AG09309 (cell line): ENCODE measurements around the gene THBS2.

Experiments
- DNase-seq: peaks from one replicate; pipeline ENCODE4 v3.0.0-alpha.2; 2010; ENCODE audit warnings: low read depth
- H3K4me3 ChIP-seq: 2 replicates; pipeline ENCODE4 v1.5.1; 2011; ENCODE audit warnings: mild to moderate bottlenecking, low read depth, low read length, moderate library complexity; ENCODE audit not compliant: control insufficient read depth
- TF ChIP-seq, protein P1 (sequence below): IDR thresholded peaks from 2 replicates; pipeline ENCODE4 v1.5.1; 2011; ENCODE audit warnings: mild to moderate bottlenecking, low read depth, low read length, inconsistent platforms; ENCODE audit not compliant: insufficient read depth, control insufficient read depth; ENCODE audit errors: missing control alignments

The THBS2 gene

DNA sequence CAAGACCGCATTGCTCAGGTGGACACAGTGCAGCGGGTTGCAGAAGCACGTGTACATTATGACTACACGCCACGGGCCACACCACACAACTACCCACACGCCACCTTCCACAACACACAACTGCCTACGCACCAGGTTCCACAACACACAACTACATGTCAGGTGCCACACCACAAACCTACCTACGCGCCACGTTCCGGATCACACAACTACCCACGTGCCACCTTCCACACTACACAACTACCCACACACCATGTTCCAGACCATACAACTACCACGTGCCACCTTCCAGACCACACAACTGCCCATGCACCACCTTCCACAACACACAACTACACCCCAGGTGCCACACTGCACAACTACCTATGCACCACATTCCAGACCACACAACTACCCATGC, 20.5 kb downstream of the THBS2 start:
- no peak overlapping the region for H3K4me3 ChIP-seq
- no peak for DNase-seq
- TF ChIP-seq, protein P1, sequence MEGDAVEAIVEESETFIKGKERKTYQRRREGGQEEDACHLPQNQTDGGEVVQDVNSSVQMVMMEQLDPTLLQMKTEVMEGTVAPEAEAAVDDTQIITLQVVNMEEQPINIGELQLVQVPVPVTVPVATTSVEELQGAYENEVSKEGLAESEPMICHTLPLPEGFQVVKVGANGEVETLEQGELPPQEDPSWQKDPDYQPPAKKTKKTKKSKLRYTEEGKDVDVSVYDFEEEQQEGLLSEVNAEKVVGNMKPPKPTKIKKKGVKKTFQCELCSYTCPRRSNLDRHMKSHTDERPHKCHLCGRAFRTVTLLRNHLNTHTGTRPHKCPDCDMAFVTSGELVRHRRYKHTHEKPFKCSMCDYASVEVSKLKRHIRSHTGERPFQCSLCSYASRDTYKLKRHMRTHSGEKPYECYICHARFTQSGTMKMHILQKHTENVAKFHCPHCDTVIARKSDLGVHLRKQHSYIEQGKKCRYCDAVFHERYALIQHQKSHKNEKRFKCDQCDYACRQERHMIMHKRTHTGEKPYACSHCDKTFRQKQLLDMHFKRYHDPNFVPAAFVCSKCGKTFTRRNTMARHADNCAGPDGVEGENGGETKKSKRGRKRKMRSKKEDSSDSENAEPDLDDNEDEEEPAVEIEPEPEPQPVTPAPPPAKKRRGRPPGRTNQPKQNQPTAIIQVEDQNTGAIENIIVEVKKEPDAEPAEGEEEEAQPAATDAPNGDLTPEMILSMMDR: no peak

DNA sequence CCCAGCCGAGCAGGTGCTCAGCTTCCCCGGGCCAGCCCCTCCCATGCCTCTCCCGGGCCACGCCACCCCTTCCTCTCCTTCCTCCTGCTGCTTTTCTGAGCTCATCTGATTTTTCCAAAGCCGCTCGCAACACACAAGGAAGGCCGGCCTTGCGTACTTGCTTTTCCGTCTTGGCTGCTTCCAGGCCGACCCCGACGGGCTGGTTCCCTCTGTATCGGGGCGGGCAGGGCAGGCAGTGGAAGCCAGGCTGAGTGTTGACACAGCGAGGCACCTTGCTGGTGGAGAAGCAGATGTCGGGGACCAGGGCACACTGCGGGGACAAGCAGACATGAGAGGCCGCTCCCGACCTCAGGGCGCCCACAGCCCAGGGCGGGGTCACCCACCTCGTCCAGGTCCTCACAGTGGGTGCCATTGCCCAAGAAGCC, 21.1 kb downstream of the THBS2 start:
- no peak overlapping the region for H3K4me3 ChIP-seq
- no peak for DNase-seq
- TF ChIP-seq, protein P1: no peak

DNA sequence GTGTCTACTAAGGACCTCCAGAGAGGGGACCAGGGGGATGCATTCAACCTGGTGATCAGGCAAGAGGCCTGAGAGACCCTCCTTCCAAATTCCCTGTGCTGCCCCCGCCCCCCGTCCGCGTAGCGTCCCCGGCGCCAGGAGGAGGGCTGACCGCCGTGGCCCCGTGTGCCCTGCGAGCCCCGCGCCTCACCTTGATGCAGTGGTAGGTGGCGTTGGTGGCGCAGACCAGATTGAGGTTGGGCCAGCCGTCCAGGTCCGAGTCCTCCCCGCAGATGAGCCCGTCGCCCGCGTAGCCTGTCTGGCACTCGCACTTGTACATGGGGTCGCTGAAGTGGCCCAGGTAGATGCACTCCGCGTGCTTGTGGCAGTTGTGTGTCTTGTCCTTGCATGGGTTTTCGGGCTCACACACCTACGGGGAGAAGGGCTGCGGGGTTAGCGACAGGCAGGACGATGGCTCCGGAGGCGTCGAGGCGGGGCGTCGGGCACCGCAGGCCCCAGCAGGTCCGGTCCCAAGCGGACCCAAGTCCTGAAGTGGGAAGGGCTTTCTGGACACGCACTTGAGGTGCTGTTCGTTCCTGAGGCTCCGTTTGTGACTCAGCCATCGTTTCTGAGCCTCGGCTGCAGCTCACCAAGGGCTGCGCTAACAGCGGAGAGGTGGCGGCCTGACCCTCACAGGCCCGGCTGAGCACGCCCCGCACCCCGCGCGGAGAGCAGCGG, 21.7 kb downstream of the THBS2 start:
- TF ChIP-seq, protein P1: no peak
- no peak for DNase-seq
- no peak overlapping the region for H3K4me3 ChIP-seq

DNA sequence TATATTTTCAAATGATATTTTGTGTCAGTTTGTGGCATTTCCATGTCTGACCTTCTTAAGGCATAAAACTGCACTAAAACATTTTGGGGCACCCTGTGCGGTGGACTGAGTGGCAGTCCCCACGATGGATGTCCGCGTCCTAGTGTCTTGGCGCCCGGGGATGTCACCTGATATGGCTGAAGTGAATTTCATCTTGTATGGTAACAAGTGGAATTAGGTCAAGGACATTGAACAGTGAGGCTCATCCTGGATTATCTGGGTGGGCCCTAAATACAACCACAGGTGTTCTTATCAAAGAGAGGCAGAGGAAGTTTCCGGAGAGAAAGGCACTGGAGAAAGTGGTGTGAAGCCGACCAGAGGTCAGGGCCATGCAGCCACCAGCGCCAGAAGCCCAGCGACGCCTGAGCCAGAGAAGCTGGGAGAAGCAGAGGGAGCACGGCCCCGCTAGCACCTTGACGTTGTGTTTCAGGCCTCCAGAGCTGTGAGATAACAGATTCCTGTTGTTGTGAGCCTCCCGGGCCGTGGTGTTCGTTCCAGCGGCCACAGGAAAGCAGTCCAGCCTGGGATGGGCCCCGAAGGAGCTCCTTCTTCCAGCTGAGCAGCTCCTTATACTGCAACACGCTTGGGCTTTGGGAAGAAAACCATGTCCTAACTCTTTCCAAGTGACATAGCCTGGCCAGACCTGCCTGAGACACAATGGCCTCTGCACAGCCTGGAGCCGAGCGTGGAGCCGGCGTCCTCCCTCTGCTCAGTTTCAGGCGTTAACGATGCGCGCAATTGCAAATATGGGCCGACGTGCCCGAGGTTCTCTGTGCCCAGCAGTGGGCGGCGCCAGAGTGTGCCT, 22.5 kb downstream of the THBS2 start:
- DNase-seq: no peak
- H3K4me3 ChIP-seq: no peak overlapping the region
- TF ChIP-seq, protein P1: no peak

DNA sequence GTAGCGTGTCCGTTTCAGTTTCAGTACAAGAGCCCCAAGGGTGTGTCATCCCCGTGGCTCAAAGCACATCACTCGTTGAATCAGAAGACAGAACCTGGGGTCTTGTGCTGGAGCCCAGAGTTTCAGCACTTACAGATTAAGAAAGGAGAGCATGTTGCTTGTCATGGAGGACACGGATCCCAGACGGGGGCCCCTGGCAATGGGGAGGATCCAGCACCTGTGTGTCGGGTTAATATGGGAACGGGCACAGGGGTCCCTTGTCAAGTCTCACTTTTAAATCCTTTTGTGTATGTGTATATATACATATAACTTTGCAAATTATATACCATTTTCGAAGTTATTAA, 23.4 kb downstream of the THBS2 start:
- H3K4me3 ChIP-seq: no peak overlapping the region
- TF ChIP-seq, protein P1: no peak
- DNase-seq: no peak

DNA sequence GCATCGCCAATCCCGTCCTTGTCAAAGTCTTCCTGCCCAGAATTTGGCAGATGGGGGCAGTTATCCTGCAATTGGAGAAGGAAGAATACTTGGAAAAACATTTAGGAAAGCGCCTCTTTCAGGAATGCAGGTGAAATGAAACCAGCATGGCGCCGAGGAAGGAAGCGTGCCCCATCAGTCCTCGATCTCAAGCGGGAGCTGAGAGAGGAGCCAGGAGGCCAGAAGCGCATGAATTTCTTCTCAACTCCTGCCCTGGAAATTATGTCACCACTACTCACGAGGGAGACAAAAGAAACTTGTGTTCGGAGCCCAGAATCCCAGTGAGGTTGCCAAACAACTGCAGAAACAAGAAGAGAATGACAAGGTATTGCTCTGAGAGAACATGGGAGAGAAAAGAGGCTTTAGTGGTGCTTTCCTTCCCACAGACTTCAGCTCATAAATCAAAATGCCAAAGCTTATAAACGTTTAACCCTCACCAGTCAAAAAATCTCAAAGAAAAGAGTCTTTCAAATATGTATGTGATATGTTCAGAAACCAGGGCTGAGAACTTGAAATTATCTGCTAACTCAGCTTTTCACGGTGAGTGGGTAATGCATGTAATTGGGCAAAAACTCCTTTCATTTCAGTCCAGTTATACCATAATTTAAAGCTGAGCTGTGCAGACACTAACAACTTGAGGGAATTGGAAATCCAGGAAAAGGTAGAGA, 23.9 kb downstream of the THBS2 start:
- H3K4me3 ChIP-seq: no peak overlapping the region
- no peak for DNase-seq
- TF ChIP-seq, protein P1: no peak
